Keratinocyte (primary cell): Measurements from ENCODE around the gene SEC16A. TPM values are rescaled to one million over a fixed set of nuclear protein-coding genes. Genes with fewer than 3 reads are reported as not detected.

Source experiments
- DNase-seq: peaks from one replicate; pipeline ENCODE4 v3.0.0-alpha.2; 2011; ENCODE audit warnings: low read depth, missing footprints, low spot score
- FAIRE-seq: peaks from 2 replicates; lab custom pipeline; 2011; peaks lifted over from hg19 to GRCh38; lab: Jason Lieb, UNC
- H2AFZ ChIP-seq: 2 replicates; pipeline ENCODE4 v1.6.0; 2012; ENCODE audit warnings: low read length, control low read depth, inconsistent platforms; ENCODE audit not compliant: control insufficient read depth
- H3K27ac ChIP-seq: 2 replicates; pipeline ENCODE4 v1.5.1; 2011; ENCODE audit warnings: low read length; ENCODE audit not compliant: control insufficient read depth, insufficient read depth
- H3K27me3 ChIP-seq: 3 replicates; pipeline ENCODE4 v1.6.0; 2011; ENCODE audit warnings: low read length; ENCODE audit not compliant: control insufficient read depth, insufficient read depth; ENCODE audit errors: extremely low read depth
- H3K36me3 ChIP-seq, 2 experiments: 2 replicates in 1 of 2; 3 replicates in 1 of 2; pipeline ENCODE4 v1.5.1; 2011; ENCODE audit warnings: low read length in 2 of 2, mild to moderate bottlenecking in 1 of 2; ENCODE audit not compliant: control insufficient read depth in 2 of 2, insufficient read depth in 2 of 2; ENCODE audit errors: extremely low read depth in 1 of 2
- H3K4me1 ChIP-seq: 3 replicates; pipeline ENCODE4 v1.5.1; 2011; ENCODE audit warnings: low read length; ENCODE audit not compliant: control insufficient read depth, insufficient read depth; ENCODE audit errors: extremely low read depth
- H3K4me2 ChIP-seq: 3 replicates; pipeline ENCODE4 v1.6.0; 2011; ENCODE audit warnings: low read depth, low read length; ENCODE audit not compliant: control insufficient read depth, insufficient read depth; ENCODE audit errors: extremely low read depth
- H3K4me3 ChIP-seq, 3 experiments: fragments of 200-600 bp in 1 of 3; sonication (generic) in 1 of 3; 2 replicates in 2 of 3; 3 replicates in 1 of 3; pipeline ENCODE4 v1.5.1; 2011 to 2016; ENCODE audit warnings: low read length in 3 of 3, mild to moderate bottlenecking in 3 of 3, control low read depth in 2 of 3, inconsistent platforms in 1 of 3, low read depth in 1 of 3, mixed read lengths in 1 of 3, mixed run types in 1 of 3, moderate library complexity in 1 of 3; ENCODE audit not compliant: control insufficient read depth in 2 of 3, insufficient read depth in 2 of 3; ENCODE audit errors: extremely low read depth in 1 of 3
- H3K79me2 ChIP-seq: 2 replicates; pipeline ENCODE4 v1.6.0; 2012; ENCODE audit warnings: low read length; ENCODE audit not compliant: control insufficient read depth, insufficient read depth
- H3K9ac ChIP-seq: 3 replicates; pipeline ENCODE4 v1.6.0; 2011; ENCODE audit warnings: low read length; ENCODE audit not compliant: control insufficient read depth, insufficient read depth; ENCODE audit errors: extremely low read depth
- H3K9me1 ChIP-seq: 3 replicates; pipeline ENCODE4 v1.6.0; 2011; ENCODE audit warnings: low read length; ENCODE audit not compliant: control insufficient read depth, insufficient read depth; ENCODE audit errors: extremely low read depth
- H3K9me3 ChIP-seq: 2 replicates; pipeline ENCODE4 v1.5.1; 2012; ENCODE audit warnings: low read depth, low read length; ENCODE audit not compliant: control insufficient read depth
- H4K20me1 ChIP-seq: 3 replicates; pipeline ENCODE4 v1.6.0; 2011; ENCODE audit warnings: low read length; ENCODE audit not compliant: control insufficient read depth, insufficient read depth; ENCODE audit errors: extremely low read depth
- EZH2 ChIP-seq: IDR thresholded peaks from one replicate; pipeline ENCODE4 v1.6.1; 2012; ENCODE audit warnings: inconsistent platforms, mild to moderate bottlenecking, low read length, moderate library complexity
- dilution Hi-C: fragments of 300-500 bp; cut with MboI; formaldehyde crosslinking; loops from one replicate; pipeline ENCODE4 v1.7.0; 2020; ENCODE audit warnings: low sequenced_read_pairs; ENCODE audit not compliant: extremely low pct_ligation_motif_present
- polyA plus RNA-seq, 5 experiments: library from polyadenylated mRNA; depleted of rRNA in 3 of 5; stranded (reverse) in 3 of 5; stranded (forward) in 1 of 5; unstranded in 1 of 5; fragments of >200 nt; gene quantifications; 1 replicate in 1 of 5; 2 replicates in 3 of 5; 3 replicates in 1 of 5; pipeline versions ENCODE4 v1.2.1 to v1.2.3, GENCODE V29; 2011 to 2012; ENCODE audit warnings: missing spikeins in 2 of 5, low read depth in 1 of 5, low replicate concordance in 1 of 5
- TF ChIP-seq, protein P1 (sequence below), 3 experiments: IDR thresholded peaks in 1 of 3; conservative IDR thresholded peaks in 1 of 3; optimal IDR thresholded peaks in 1 of 3; 2 replicates in 2 of 3; 3 replicates in 1 of 3; pipeline versions ENCODE3 to v1.5.1; 2011; ENCODE audit warnings: low read length in 3 of 3, mild to moderate bottlenecking in 3 of 3, moderate library complexity in 2 of 3, control low read depth in 1 of 3, inconsistent platforms in 1 of 3; ENCODE audit not compliant: insufficient read depth in 2 of 3; ENCODE audit errors: extremely low read depth in 1 of 3

Gene SEC16A
- polyA plus RNA-seq, 1 donor (not counting 4 experiments of a cell fraction or from before 2014, with no cell fraction given): 15.8 TPM

DNA sequence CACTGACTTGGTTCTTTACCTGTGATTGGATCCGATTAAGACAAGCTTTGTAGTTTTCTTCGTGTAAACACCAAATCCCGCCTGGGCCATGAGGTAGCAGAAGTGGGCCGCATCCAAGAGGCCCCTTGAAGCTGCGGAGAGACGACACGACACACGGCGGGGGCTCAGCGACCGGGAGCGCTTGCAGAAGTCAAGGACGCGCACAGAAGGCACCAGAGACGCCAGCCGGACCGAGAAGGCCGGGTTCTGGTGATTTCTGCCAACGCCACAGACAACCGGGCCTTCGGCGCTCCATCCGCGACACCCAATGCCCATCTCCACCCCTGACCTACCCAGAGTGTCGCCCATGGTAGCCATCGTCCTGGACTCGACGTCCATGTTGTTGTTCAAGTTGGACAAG is 23.4 kb downstream of the SEC16A start:
- Histone ChIP-seq H3K36me3 (peaks cover 61 to 70% of the 10 kb centered on the region in 2 experiments), H3K4me3 (no peak overlapping the region), H3K9me3 (no peaks in the 10 kb centered on the region), H3K4me2 (no peak overlapping the region), H3K9me1 (no peaks in the 10 kb centered on the region), H2AFZ (no peak overlapping the region), H3K27me3 (no peaks in the 10 kb centered on the region), H4K20me1 (peaks cover 3% of the 10 kb centered on the region), H3K9ac (no peak overlapping the region), H3K79me2 (peaks cover 12% of the 10 kb centered on the region), H3K4me1 (no peaks in the 10 kb centered on the region), H3K27ac (no peak overlapping the region)
- DNase-seq (no peak), FAIRE-seq (no peak)
- dilution Hi-C loops: no loop called here
- no peak for TF ChIP-seq EZH2
- TF ChIP-seq, protein P1, sequence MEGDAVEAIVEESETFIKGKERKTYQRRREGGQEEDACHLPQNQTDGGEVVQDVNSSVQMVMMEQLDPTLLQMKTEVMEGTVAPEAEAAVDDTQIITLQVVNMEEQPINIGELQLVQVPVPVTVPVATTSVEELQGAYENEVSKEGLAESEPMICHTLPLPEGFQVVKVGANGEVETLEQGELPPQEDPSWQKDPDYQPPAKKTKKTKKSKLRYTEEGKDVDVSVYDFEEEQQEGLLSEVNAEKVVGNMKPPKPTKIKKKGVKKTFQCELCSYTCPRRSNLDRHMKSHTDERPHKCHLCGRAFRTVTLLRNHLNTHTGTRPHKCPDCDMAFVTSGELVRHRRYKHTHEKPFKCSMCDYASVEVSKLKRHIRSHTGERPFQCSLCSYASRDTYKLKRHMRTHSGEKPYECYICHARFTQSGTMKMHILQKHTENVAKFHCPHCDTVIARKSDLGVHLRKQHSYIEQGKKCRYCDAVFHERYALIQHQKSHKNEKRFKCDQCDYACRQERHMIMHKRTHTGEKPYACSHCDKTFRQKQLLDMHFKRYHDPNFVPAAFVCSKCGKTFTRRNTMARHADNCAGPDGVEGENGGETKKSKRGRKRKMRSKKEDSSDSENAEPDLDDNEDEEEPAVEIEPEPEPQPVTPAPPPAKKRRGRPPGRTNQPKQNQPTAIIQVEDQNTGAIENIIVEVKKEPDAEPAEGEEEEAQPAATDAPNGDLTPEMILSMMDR (optimal IDR thresholded peaks at IDR 0.05 in 1 of 3, IDR thresholded peaks at IDR 0.05 in 1 of 3, conservative IDR thresholded peaks at IDR 0.05 in 1 of 3; ENCODE audit: extremely low read depth in 1 of 3, insufficient read depth in 2 of 3, low read length in 3 of 3): no peak

DNA sequence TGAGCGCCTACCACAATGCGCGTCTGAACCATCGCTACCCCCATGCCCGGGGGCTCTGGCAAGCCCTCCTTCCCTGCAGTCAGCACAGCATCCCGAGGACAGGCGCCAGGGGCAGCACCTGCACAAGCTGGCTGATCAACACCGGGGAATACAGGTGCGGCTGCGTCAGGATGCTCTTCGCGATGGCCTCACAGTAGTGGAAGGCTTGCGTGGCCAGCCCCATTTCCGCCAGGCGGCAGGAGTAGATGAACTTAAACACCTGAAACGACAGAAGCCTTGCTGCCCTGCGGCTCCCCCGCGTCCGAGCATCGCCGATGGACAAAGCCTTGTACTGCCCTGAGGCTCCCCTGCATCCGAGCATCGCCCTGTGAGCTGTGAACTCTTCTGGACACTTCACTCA is 25.5 kb downstream of the SEC16A start:
- no peak for FAIRE-seq
- dilution Hi-C loops: no loop called here

More for the DNA sequence above, 25.5 kb downstream of the SEC16A start:
- TF ChIP-seq, protein P1 (optimal IDR thresholded peaks at IDR 0.05 in 1 of 3, IDR thresholded peaks at IDR 0.05 in 1 of 3, conservative IDR thresholded peaks at IDR 0.05 in 1 of 3; ENCODE audit: extremely low read depth in 1 of 3, insufficient read depth in 2 of 3, low read length in 3 of 3): no peak
- no peak for TF ChIP-seq EZH2
- H3K4me3 ChIP-seq: no peak overlapping the region
- no peaks in the 10 kb centered on the region for H3K4me1 ChIP-seq
- no peaks in the 10 kb centered on the region for H3K9me1 ChIP-seq
- no peak overlapping the region for H3K9ac ChIP-seq
- H3K4me2 ChIP-seq: no peak overlapping the region
- no peak overlapping the region for H2AFZ ChIP-seq
- H3K9me3 ChIP-seq: no peaks in the 10 kb centered on the region
- peaks cover 1% of the 10 kb centered on the region for H3K79me2 ChIP-seq
- no peak overlapping the region for H3K27ac ChIP-seq
- peaks cover 50 to 59% of the 10 kb centered on the region in 2 experiments for H3K36me3 ChIP-seq
- no peaks in the 10 kb centered on the region for H3K27me3 ChIP-seq
- no peak for DNase-seq
- peaks cover 3% of the 10 kb centered on the region for H4K20me1 ChIP-seq
